Left hindlimb (tissue), 1 donor: Measurements from ENCODE around the gene SCAF11.

Source experiments
- DNase-seq: peaks from one replicate; pipeline ENCODE4 v3.0.0-alpha.2; 2018

The SCAF11 gene

GRCh38 chr12:45909041-45909713 is 81.2 kb downstream of the SCAF11 start:
- DNase-seq, result no peak

GRCh38 chr12:45907955-45908354 is 82.4 kb downstream of the SCAF11 start:
- no peak for DNase-seq

GRCh38 chr12:45898094-45898493 is 92.3 kb downstream of the SCAF11 start:
- no peak for DNase-seq

- no peak for DNase-seq
Observed at GRCh38 chr12:45895961-45896360, 94.4 kb downstream of the SCAF11 start.

- no peak for DNase-seq
Observed at GRCh38 chr12:45893240-45893639, 97.1 kb downstream of the SCAF11 start.

- no peak for DNase-seq
Observed at GRCh38 chr12:45890276-45890675, 100.1 kb downstream of the SCAF11 start.

- DNase-seq, result no peak
Observed at GRCh38 chr12:45887544-45887943, 102.8 kb downstream of the SCAF11 start.

GRCh38 chr12:45886685-45887084 is 103.7 kb downstream of the SCAF11 start:
- DNase-seq, result no peak

GRCh38 chr12:45883187-45883586 is 107.2 kb downstream of the SCAF11 start:
- DNase-seq, result no peak

- no peak for DNase-seq
Observed at GRCh38 chr12:45880533-45880932, 109.8 kb downstream of the SCAF11 start.

GRCh38 chr12:45879363-45879895 is 110.9 kb downstream of the SCAF11 start:
- no peak for DNase-seq

GRCh38 chr12:45878630-45879255 is 111.6 kb downstream of the SCAF11 start:
- no peak for DNase-seq

GRCh38 chr12:45877069-45877468 is 113.3 kb downstream of the SCAF11 start:
- DNase-seq, result no peak

- DNase-seq, result no peak
Observed at GRCh38 chr12:45872446-45872845, 117.9 kb downstream of the SCAF11 start.
